Mucosa of rectum (tissue), 2 donors: ENCODE measurements around the gene CBX4.

Experiments used
- H3K27ac ChIP-seq, 2 donors: one replicate each; pipeline ENCODE4 v1.7.0; 2013; ENCODE audit warnings: inconsistent platforms in 2 of 2, low read depth in 2 of 2, low read length in 2 of 2
- H3K27me3 ChIP-seq, 2 donors: one replicate each; pipeline ENCODE4 v1.7.0; 2013; ENCODE audit warnings: low read length in 2 of 2; ENCODE audit not compliant: control insufficient read depth in 2 of 2, insufficient read depth in 2 of 2
- H3K36me3 ChIP-seq, 2 donors: one replicate each; pipeline ENCODE4 v1.7.0; 2013; ENCODE audit warnings: low read length in 2 of 2; ENCODE audit not compliant: control insufficient read depth in 2 of 2, insufficient read depth in 2 of 2
- H3K4me1 ChIP-seq, 2 donors: one replicate each; pipeline ENCODE4 v1.7.0; 2013; ENCODE audit warnings: low read length in 2 of 2, mild to moderate bottlenecking in 1 of 2; ENCODE audit not compliant: control insufficient read depth in 2 of 2, insufficient read depth in 2 of 2
- H3K4me3 ChIP-seq, 2 donors: one replicate each; pipeline ENCODE4 v1.7.0; 2013; ENCODE audit warnings: low read length in 2 of 2
- H3K9ac ChIP-seq, 2 donors: one replicate each; pipeline ENCODE4 v1.7.0; 2013; ENCODE audit warnings: low read length in 2 of 2, low read depth in 1 of 2, mild to moderate bottlenecking in 1 of 2
- H3K9me3 ChIP-seq, 2 donors: one replicate each; pipeline ENCODE4 v1.7.0; 2013; ENCODE audit warnings: low read length in 2 of 2; ENCODE audit not compliant: control insufficient read depth in 2 of 2
- donor health status: healthy.
- donor health status: Normal muscosa, but diverticular disease.

CBX4 gene

GRCh38 chr17:79794659-79795511 is 44.4 kb downstream of the CBX4 start:
- Histone ChIP-seq H3K36me3 (no peaks in the 10 kb centered on the region), H3K27ac (no peak overlapping the region), H3K4me3 (no peak overlapping the region), H3K4me1 (peaks cover 26 to 29% of the 10 kb centered on the region in 2 donors), H3K27me3 (peaks cover 40 to 58% of the 10 kb centered on the region in 2 donors), H3K9me3 (no peaks in the 10 kb centered on the region), H3K9ac (no peak overlapping the region)

DNA sequence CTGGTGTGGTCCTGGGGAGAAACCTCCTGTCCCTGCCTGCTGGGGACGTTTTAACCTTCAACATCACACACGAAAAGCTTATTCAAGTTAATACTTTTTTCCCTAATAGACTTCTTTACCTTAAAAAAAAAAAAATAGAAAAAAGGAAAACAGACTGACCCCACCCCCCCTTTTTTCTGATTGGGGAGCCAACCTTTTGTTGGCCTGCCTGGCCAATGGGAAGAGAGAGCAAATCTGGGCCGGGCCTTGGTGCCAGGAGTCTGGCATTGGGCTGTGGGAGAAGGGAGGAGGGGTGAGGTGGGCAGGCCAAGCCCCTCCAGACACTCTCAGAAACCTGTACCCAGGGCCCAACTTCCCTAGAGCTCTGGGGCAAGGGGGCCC is 45.3 kb downstream of the CBX4 start:
- Histone ChIP-seq H3K4me1 (peaks cover 29% of the 10 kb centered on the region in 2 donors), H3K9ac (no peak overlapping the region), H3K27ac (no peak overlapping the region), H3K36me3 (no peaks in the 10 kb centered on the region), H3K27me3 (peaks cover 37 to 57% of the 10 kb centered on the region in 2 donors), H3K9me3 (no peaks in the 10 kb centered on the region), H3K4me3 (peak overlapping the region in 1 of 2 donors; percentile 31)

DNA sequence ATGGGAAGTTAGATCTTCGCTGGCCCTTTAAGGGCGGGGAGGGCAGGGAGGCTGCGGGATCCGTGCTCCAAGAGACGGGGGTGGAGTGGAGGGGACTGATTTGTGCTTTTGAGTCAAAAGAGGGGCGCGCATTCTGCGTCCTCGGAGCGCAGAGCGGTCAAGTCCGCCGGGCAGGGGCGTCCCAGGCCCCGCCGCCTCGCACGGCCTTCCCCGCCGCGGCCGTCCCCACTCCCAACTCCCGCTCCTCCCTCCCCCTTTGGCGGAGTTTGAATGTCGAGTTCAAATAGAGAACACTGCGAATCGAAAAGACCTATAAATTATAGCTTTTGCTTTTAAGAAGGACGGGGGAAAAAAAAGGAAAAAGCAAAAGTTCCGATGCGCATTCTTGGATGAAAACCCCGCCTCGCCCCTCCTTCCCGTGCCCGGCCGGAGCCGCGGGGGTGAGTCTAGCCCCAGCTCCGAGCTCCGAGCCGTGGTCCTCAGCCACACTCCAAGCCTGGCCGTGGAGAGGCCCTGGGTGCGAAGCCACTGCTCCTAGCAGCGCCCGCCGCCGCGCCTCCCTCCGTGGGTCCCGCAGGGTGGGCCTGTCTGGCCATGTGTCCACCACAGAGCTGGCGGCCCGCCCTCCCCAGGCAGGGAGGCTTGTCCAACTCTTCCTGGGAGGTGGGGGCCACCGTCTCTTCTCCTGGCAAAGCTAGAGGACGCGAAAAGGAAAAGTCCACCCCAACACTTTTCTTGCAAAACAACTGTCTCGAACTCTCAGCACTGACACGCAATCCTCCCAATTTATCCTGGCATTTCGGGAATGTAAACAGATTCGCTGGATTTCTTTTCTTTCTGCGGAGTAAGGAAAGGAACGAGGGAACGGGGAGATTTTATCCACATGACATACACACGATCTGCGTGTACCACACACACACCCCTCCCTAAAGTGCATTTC is 46.0 kb downstream of the CBX4 start:
- Histone ChIP-seq H3K36me3 (no peaks in the 10 kb centered on the region), H3K4me1 (peaks cover 23% of the 10 kb centered on the region in 2 donors), H3K9ac (peak overlapping the region in 1 of 2 donors; percentile 33), H3K4me3 (peak overlapping the region; percentile 30 to 31), H3K27me3 (peaks cover 35 to 57% of the 10 kb centered on the region in 2 donors), H3K9me3 (no peaks in the 10 kb centered on the region), H3K27ac (no peak overlapping the region)

GRCh38 chr17:79792341-79792871 is 46.8 kb downstream of the CBX4 start:
- Histone ChIP-seq H3K27ac (no peak overlapping the region), H3K9ac (no peak overlapping the region), H3K4me3 (no peak overlapping the region), H3K36me3 (no peaks in the 10 kb centered on the region), H3K4me1 (peaks cover 17 to 18% of the 10 kb centered on the region in 2 donors), H3K9me3 (no peaks in the 10 kb centered on the region), H3K27me3 (peaks cover 37 to 59% of the 10 kb centered on the region in 2 donors)

DNA sequence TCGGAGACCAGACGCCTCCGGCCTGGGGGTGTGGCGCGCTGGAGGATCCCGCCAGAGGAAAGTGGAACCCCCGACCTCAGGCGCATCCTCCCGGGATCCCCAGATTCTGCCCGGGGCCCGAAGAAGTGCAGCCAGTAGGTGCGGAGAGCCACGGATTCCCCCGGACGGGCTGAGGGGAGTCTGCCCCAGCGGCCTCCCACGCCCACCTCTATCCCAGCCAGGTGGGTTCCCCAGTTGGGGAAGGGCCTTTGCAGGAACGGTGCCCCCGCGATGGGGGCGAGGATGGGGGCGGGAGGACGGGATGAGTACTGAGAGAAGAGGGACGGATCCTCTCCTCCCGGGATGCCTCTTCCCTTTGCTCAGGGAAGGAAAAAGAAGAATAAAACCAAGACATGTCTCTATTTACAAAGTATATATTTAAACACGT is 47.5 kb downstream of the CBX4 start:
- peaks cover 17 to 18% of the 10 kb centered on the region in 2 donors for H3K4me1 ChIP-seq
- no peak overlapping the region for H3K4me3 ChIP-seq
- H3K9me3 ChIP-seq, result no peaks in the 10 kb centered on the region
- H3K9ac ChIP-seq, result no peak overlapping the region
- no peaks in the 10 kb centered on the region for H3K36me3 ChIP-seq
- H3K27ac ChIP-seq, result no peak overlapping the region
- peaks cover 42 to 66% of the 10 kb centered on the region in 2 donors for H3K27me3 ChIP-seq

GRCh38 chr17:79790805-79791734 is 48.2 kb downstream of the CBX4 start:
- H3K4me3 ChIP-seq, result no peak overlapping the region
- H3K9ac ChIP-seq, result no peak overlapping the region
- no peak overlapping the region for H3K27ac ChIP-seq
- H3K9me3 ChIP-seq, result no peaks in the 10 kb centered on the region
- H3K27me3 ChIP-seq, result peaks cover 45 to 67% of the 10 kb centered on the region in 2 donors
- no peaks in the 10 kb centered on the region for H3K36me3 ChIP-seq
- peaks cover 12 to 14% of the 10 kb centered on the region in 2 donors for H3K4me1 ChIP-seq

DNA sequence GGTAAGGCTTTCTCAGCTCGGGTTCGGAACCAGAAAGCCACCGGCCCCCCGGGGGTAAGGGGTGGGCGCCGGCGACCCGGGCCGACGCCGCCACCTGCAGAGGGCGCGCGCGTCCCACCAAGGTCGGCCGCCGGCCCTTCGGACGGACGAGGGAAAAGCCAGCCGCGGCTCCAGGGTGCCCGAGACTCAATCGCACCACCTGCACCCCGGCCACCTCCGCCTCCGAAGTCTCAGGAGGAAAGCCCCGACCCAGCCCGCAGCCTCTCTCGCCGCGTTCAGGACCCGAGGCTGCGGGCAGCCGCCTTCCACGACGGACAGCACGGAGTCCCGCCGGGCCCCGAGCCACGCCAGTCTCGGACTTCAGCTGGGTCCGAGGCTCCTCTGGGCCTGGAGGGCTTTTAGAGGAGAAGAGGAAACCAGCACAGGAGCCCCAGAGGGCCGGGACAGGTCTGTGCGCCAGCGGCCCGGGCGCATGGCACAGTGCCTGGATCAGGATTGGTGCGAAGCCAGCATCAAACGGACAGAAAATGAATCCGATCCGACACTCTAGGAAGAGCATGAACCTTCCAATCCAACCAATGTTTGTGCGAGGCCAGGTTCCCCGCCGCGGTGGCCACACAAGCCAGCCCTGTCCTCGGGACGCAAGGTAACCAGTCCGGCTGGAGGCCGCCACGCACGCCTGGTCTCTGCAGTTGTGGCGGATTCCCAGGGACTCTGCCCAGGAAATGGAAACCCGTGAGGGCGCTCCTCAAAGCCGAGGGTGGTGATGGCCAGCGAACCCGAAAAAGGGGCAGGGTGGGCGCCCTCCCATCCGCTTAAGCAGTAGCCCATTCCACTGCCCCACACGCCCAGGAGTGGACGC is 49.1 kb downstream of the CBX4 start:
- H3K27me3 ChIP-seq, result peaks cover 48 to 67% of the 10 kb centered on the region in 2 donors
- peaks cover 10 to 11% of the 10 kb centered on the region in 2 donors for H3K4me1 ChIP-seq
- no peak overlapping the region for H3K9ac ChIP-seq

DNA sequence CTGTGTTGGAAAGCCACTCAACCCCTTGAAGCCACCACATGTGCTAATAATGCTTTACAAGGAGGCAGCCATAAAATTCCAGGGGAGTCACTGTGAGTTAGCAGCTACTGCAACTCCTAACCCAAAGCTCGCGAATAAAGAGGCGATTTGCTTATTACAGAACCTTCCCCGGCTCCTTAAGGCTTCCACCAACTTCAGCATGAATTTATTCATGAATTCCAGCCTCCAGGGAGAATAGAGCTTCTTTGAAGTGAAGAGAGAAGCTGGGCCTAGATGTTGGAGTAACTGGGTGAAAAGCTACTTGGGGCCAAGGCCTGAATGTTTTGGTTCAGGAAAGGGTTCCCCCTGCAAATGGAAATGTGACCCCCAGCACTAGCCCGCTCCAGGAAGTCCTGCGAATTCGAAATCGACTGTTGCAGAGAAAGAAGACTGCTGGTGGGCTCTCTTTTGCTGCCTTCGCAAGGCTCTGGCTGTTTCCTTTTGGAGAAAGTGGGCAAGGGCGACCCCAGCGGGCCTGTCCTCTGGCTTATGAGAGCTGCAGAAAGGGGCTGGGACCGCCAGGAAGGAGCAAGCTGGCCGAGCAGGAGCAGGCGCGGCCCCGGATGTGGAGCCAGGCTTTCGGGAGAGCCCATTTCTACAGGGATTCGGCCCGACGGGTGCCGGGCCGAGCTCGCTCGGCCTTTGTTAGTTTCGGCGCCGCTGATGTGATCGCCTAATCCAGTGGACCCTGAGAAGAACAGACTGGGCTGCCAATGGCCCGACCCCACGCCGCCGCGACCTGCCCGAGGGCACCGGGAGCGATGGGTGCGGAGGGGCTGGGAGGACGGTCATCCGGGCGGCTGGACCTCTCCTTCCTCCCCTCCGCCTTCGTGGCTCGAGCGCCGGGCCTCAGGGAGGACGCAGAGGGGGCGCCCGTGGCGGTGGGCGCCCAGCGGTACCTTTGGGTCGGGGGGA is 50.0 kb downstream of the CBX4 start:
- Histone ChIP-seq H3K9me3 (no peaks in the 10 kb centered on the region), H3K4me1 (peaks cover 10 to 11% of the 10 kb centered on the region in 2 donors), H3K4me3 (no peak overlapping the region), H3K27me3 (peaks cover 48 to 67% of the 10 kb centered on the region in 2 donors), H3K36me3 (no peaks in the 10 kb centered on the region), H3K9ac (no peak overlapping the region), H3K27ac (no peak overlapping the region)

More for the DNA sequence above, 49.1 kb downstream of the CBX4 start:
- Histone ChIP-seq H3K9me3 (no peaks in the 10 kb centered on the region), H3K27ac (no peak overlapping the region), H3K4me3 (no peak overlapping the region), H3K36me3 (no peaks in the 10 kb centered on the region)
